ENCODE results near the gene ME3.

GRCh38 chr11:86408845-86409244 lies 263.6 kb downstream of the ME3 start:
- TF ChIP-seq EZH2 (IDR thresholded peaks at IDR 0.05; ENCODE audit: borderline replicate concordance, insufficient read depth, low read depth, low read length, poor library complexity, severe bottlenecking) (no peak), CTCF (IDR thresholded peaks at IDR 0.05) (no peak)
